ENCODE measurements around the gene OSER1.

OSER1 gene

DNA sequence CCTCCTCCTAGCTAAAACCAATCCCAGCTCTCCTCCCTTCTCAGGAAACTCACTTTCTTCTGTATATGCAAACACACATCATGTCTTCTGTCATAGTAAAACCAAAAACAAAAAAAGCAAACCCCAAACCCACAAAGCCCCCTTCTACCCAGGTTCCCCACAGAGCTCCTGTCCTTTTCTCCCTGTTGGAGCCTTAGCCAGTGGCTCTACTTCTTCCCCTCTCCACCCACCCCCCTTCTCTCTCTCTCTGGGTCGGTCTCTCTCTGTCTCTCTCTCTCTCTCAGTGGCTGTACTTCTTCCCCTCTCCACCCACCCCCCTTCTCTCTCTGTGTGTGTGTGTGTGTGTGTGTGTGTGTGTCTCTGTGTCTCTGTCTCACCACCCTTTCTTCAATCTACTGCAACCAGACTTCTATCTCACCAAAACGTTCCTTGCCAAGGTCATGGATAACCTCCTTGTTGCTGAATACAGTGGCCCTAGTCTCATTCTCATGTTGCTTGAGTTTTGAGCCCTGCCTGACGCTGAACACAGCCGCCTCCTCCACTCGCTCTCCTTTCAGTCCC is 8.7 kb upstream of the OSER1 start:
- DNase-seq = no peak
- H3K4ac ChIP-seq (ENCODE audit: low read depth, low read length) = no peak overlapping the region
- no peak overlapping the region for H4K8ac ChIP-seq (ENCODE audit: low read depth, low read length)
- H2BK5ac ChIP-seq (ENCODE audit: low read length) = no peak overlapping the region
- H3K23ac ChIP-seq (ENCODE audit: low read length) = no peak overlapping the region
- H4K5ac ChIP-seq (ENCODE audit: low read length) = no peak overlapping the region
- no peak overlapping the region for H2BK15ac ChIP-seq (replicated peaks; ENCODE audit: low read depth)
- no peaks in the 10 kb centered on the region for H3K79me2 ChIP-seq (ENCODE audit: control insufficient read depth, insufficient read depth, low read length)
- H3K56ac ChIP-seq (ENCODE audit: low read length) = peak overlapping the region; percentile 40
- no peaks in the 10 kb centered on the region for H3K4me1 ChIP-seq (ENCODE audit: control insufficient read depth, low read depth, low read length)
- no peak overlapping the region for H3K27ac ChIP-seq (ENCODE audit: low read depth, low read length)
- no peak overlapping the region for H3K18ac ChIP-seq (ENCODE audit: low read length)
- no peaks in the 10 kb centered on the region for H3K27me3 ChIP-seq (ENCODE audit: insufficient read depth, low read length, poor library complexity)
- WGBS (ENCODE audit: extremely low coverage, insufficient coverage, low lambda C conversion rate) = no CpG with 5 or more reads among the region's 5 CpGs
- H3K79me1 ChIP-seq (ENCODE audit: low read length) = no peaks in the 10 kb centered on the region
- peak overlapping the region; percentile 3 for H3K9ac ChIP-seq (ENCODE audit: low read length)
- H3K4me3 ChIP-seq (ENCODE audit: low read length) = no peak overlapping the region
- H3K36me3 ChIP-seq (ENCODE audit: control insufficient read depth, insufficient read depth, low read length) = no peaks in the 10 kb centered on the region
- no peak overlapping the region for H2BK120ac ChIP-seq (ENCODE audit: low read depth, low read length)
- no peak overlapping the region for H2AK5ac ChIP-seq (ENCODE audit: low read length)
- H3K4me2 ChIP-seq (ENCODE audit: low read length) = no peak overlapping the region

DNA sequence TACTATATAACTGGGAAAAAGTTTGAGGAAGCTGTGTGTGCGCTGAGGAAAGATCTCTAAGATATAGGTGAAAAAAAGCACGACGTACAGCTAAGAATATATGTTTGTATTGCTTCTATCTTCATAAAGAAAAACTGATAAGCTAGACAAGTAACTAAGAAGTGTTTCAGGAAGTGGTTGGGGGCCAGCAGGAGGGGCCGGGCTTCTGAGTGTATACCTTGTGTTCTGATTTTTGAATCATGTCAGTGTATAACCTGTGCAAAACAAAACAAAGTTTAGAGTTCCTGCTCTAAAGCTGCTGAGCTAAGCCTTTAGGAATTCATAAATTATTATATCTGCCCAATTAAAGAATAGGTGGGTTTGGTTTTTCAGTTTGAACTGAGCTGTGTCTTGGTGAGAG is 7.9 kb upstream of the OSER1 start:
- H3K36me3 ChIP-seq (ENCODE audit: control insufficient read depth, insufficient read depth, low read length) = no peaks in the 10 kb centered on the region
- no peak overlapping the region for H3K9ac ChIP-seq (ENCODE audit: low read length)
- no peak overlapping the region for H3K4me3 ChIP-seq (ENCODE audit: low read length)
- H3K79me2 ChIP-seq (ENCODE audit: control insufficient read depth, insufficient read depth, low read length) = no peaks in the 10 kb centered on the region
- H3K56ac ChIP-seq (ENCODE audit: low read length) = no peak overlapping the region
- H2BK120ac ChIP-seq (ENCODE audit: low read depth, low read length) = no peak overlapping the region
- no peak overlapping the region for H2BK15ac ChIP-seq (replicated peaks; ENCODE audit: low read depth)
- no peak overlapping the region for H4K5ac ChIP-seq (ENCODE audit: low read length)
- no peaks in the 10 kb centered on the region for H3K27me3 ChIP-seq (ENCODE audit: insufficient read depth, low read length, poor library complexity)
- H3K4me2 ChIP-seq (ENCODE audit: low read length) = no peak overlapping the region
- no CpG with 5 or more reads among the region's 4 CpGs for WGBS (ENCODE audit: extremely low coverage, insufficient coverage, low lambda C conversion rate)
- H3K23ac ChIP-seq (ENCODE audit: low read length) = no peak overlapping the region
- H2AK5ac ChIP-seq (ENCODE audit: low read length) = no peak overlapping the region
- H3K27ac ChIP-seq (ENCODE audit: low read depth, low read length) = no peak overlapping the region
- no peak overlapping the region for H4K8ac ChIP-seq (ENCODE audit: low read depth, low read length)
- H3K4me1 ChIP-seq (ENCODE audit: control insufficient read depth, low read depth, low read length) = no peaks in the 10 kb centered on the region
- H3K18ac ChIP-seq (ENCODE audit: low read length) = no peak overlapping the region
- no peak for DNase-seq
- no peaks in the 10 kb centered on the region for H3K79me1 ChIP-seq (ENCODE audit: low read length)
- no peak overlapping the region for H3K4ac ChIP-seq (ENCODE audit: low read depth, low read length)
- H2BK5ac ChIP-seq (ENCODE audit: low read length) = no peak overlapping the region

DNA sequence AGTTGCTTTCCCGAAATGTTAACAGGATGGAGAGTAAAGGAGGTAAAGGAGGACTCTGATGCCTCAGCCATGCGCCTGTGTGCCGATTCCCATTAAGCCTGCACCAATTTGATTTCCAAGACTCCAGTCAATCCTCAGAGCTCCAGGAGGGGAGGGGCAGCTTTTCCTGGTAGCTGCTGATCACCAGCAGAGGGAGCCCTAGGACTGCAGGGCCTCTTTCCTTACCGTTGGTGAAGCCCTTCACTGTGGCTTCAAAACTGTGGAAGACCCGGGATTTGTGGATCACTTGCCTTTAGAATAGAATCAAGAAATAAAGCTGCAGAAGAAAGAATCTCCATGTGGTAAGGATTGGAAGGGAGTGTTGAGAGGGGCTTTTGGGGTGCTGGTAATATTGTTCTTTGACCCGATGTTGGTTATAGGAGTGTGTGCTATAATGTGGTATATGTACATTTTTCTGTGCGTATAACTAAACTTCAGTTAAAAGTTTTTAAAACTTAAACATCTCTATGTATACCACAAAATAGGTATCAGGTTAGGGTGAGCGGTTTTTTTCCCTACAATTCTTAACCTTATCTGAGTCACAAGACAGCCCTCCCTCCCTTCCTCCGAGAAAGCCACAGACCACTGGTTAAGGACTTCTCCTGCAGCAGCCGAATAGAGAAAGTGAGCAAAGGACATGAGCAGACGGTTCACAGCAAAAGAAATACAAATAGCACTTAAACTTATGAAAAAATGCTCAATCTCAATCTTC is 6.9 kb upstream of the OSER1 start:
- no peak overlapping the region for H2BK120ac ChIP-seq (ENCODE audit: low read depth, low read length)
- no peak overlapping the region for H3K4me3 ChIP-seq (ENCODE audit: low read length)
- H3K56ac ChIP-seq (ENCODE audit: low read length) = no peak overlapping the region
- H2AK5ac ChIP-seq (ENCODE audit: low read length) = no peak overlapping the region
- no peak overlapping the region for H3K4ac ChIP-seq (ENCODE audit: low read depth, low read length)
- H3K36me3 ChIP-seq (ENCODE audit: control insufficient read depth, insufficient read depth, low read length) = no peaks in the 10 kb centered on the region
- no peak overlapping the region for H3K27ac ChIP-seq (ENCODE audit: low read depth, low read length)
- H3K18ac ChIP-seq (ENCODE audit: low read length) = no peak overlapping the region
- H3K4me1 ChIP-seq (ENCODE audit: control insufficient read depth, low read depth, low read length) = no peaks in the 10 kb centered on the region
- DNase-seq = peak; percentile 85
- H4K8ac ChIP-seq (ENCODE audit: low read depth, low read length) = no peak overlapping the region
- H3K79me1 ChIP-seq (ENCODE audit: low read length) = no peaks in the 10 kb centered on the region
- no peak overlapping the region for H2BK5ac ChIP-seq (ENCODE audit: low read length)
- no peak overlapping the region for H3K4me2 ChIP-seq (ENCODE audit: low read length)
- no peaks in the 10 kb centered on the region for H3K27me3 ChIP-seq (ENCODE audit: insufficient read depth, low read length, poor library complexity)
- H3K9ac ChIP-seq (ENCODE audit: low read length) = no peak overlapping the region
- no CpG with 5 or more reads among the region's 11 CpGs for WGBS (ENCODE audit: extremely low coverage, insufficient coverage, low lambda C conversion rate)
- H4K5ac ChIP-seq (ENCODE audit: low read length) = no peak overlapping the region
- no peak overlapping the region for H2BK15ac ChIP-seq (replicated peaks; ENCODE audit: low read depth)
- H3K79me2 ChIP-seq (ENCODE audit: control insufficient read depth, insufficient read depth, low read length) = no peaks in the 10 kb centered on the region
- H3K23ac ChIP-seq (ENCODE audit: low read length) = no peak overlapping the region

DNA sequence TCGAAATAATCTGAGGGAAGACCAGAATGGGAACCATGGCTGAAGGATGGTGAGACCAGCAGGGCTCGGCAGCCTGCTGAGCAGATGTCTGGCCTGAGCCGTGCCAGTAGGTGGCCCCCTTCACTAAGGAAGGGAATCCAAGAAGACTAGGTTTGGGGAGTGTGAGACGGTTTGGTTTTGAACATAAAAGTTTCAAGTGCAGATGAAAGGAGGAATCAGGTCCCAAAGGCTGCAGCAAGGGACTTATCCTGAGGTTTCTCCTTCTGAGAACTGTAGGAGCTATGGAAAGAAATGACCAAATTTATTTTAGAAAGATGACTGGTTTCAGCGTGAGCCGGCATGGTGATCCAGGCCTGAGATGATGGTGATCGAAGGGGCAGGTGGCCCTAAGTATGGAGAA is 4.6 kb upstream of the OSER1 start:
- Histone ChIP-seq H3K36me3 (ENCODE audit: control insufficient read depth, insufficient read depth, low read length) (no peaks in the 10 kb centered on the region), H2BK120ac (ENCODE audit: low read depth, low read length) (no peak overlapping the region), H3K4ac (ENCODE audit: low read depth, low read length) (no peak overlapping the region), H3K4me3 (ENCODE audit: low read length) (no peak overlapping the region), H4K5ac (ENCODE audit: low read length) (no peak overlapping the region), H3K79me2 (ENCODE audit: control insufficient read depth, insufficient read depth, low read length) (peaks cover under 1% of the 10 kb centered on the region), H3K4me1 (ENCODE audit: control insufficient read depth, low read depth, low read length) (no peaks in the 10 kb centered on the region), H2BK15ac (replicated peaks; ENCODE audit: low read depth) (no peak overlapping the region), H2AK5ac (ENCODE audit: low read length) (no peak overlapping the region), H3K56ac (ENCODE audit: low read length) (no peak overlapping the region), H3K23ac (ENCODE audit: low read length) (no peak overlapping the region), H3K79me1 (ENCODE audit: low read length) (no peaks in the 10 kb centered on the region), H2BK5ac (ENCODE audit: low read length) (no peak overlapping the region), H3K4me2 (ENCODE audit: low read length) (no peak overlapping the region), H3K27me3 (ENCODE audit: insufficient read depth, low read length, poor library complexity) (no peaks in the 10 kb centered on the region), H3K9ac (ENCODE audit: low read length) (no peak overlapping the region), H4K8ac (ENCODE audit: low read depth, low read length) (no peak overlapping the region), H3K27ac (ENCODE audit: low read depth, low read length) (no peak overlapping the region), H3K18ac (ENCODE audit: low read length) (no peak overlapping the region)
- whole genome bisulfite sequencing (ENCODE audit: extremely low coverage, insufficient coverage, low lambda C conversion rate) = no CpG with 5 or more reads among the region's 7 CpGs
- DNase-seq = peak; percentile 79

DNA sequence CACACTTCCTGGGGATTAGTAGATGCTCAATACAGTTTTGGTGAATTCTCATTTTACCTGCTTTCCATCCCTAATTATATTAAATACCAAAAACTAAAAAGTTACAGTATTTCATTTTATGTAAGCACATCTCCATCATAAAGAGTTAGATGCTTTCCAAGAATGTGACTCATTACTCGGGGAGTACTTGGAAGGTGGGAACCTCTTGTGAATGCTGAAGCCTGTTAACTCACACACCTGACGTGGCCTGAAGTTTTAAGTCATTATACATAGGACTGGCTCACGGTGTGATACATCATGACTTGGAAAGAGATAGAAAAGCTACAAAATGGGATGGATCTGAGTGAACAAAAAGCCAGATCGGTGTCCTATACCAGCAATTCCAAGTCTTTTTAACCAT is 2.2 kb upstream of the OSER1 start:
- H3K18ac ChIP-seq (ENCODE audit: low read length) = no peak overlapping the region
- H3K4me1 ChIP-seq (ENCODE audit: control insufficient read depth, low read depth, low read length) = peaks cover 7% of the 10 kb centered on the region
- no peak overlapping the region for H2AK5ac ChIP-seq (ENCODE audit: low read length)
- H4K8ac ChIP-seq (ENCODE audit: low read depth, low read length) = no peak overlapping the region
- no peak for DNase-seq
- H3K56ac ChIP-seq (ENCODE audit: low read length) = no peak overlapping the region
- no peaks in the 10 kb centered on the region for H3K36me3 ChIP-seq (ENCODE audit: control insufficient read depth, insufficient read depth, low read length)
- H3K23ac ChIP-seq (ENCODE audit: low read length) = no peak overlapping the region
- H3K27me3 ChIP-seq (ENCODE audit: insufficient read depth, low read length, poor library complexity) = no peaks in the 10 kb centered on the region
- H2BK120ac ChIP-seq (ENCODE audit: low read depth, low read length) = no peak overlapping the region
- WGBS (ENCODE audit: extremely low coverage, insufficient coverage, low lambda C conversion rate) = no CpG with 5 or more reads among the region's 4 CpGs
- peaks cover 23% of the 10 kb centered on the region for H3K79me2 ChIP-seq (ENCODE audit: control insufficient read depth, insufficient read depth, low read length)
- no peak overlapping the region for H2BK5ac ChIP-seq (ENCODE audit: low read length)
- H3K4ac ChIP-seq (ENCODE audit: low read depth, low read length) = no peak overlapping the region
- H3K79me1 ChIP-seq (ENCODE audit: low read length) = peaks cover 4% of the 10 kb centered on the region
- no peak overlapping the region for H3K9ac ChIP-seq (ENCODE audit: low read length)
- H3K4me2 ChIP-seq (ENCODE audit: low read length) = no peak overlapping the region
- no peak overlapping the region for H3K4me3 ChIP-seq (ENCODE audit: low read length)
- no peak overlapping the region for H3K27ac ChIP-seq (ENCODE audit: low read depth, low read length)
- no peak overlapping the region for H4K5ac ChIP-seq (ENCODE audit: low read length)
- H2BK15ac ChIP-seq (replicated peaks; ENCODE audit: low read depth) = no peak overlapping the region
